HuH-7.5 (cell line): ENCODE measurements around the gene THOP1.
"Not testable (repeated sequence)": the region's sequence is repeated elsewhere in the genome, so short reads cannot be mapped to it uniquely, and the experiment has no call there.

Source experiments
- DNase-seq: peaks from one replicate; pipeline ENCODE4 v3.0.0; 2011; ENCODE audit warnings: low spot score

THOP1 gene

GRCh38 chr19:2817237-2817829, 32.0 kb downstream of the THOP1 start:
- not testable (repeated sequence) for DNase-seq

GRCh38 chr19:2819540-2820111, 34.3 kb downstream of the THOP1 start, which contains the start of gene ZNF554:
Gene ZNF554 (plus strand): TSS chr19:2819868. CDS start chr19:2820072, 204 bp downstream.
- peak; percentile 98 for DNase-seq

DNA sequence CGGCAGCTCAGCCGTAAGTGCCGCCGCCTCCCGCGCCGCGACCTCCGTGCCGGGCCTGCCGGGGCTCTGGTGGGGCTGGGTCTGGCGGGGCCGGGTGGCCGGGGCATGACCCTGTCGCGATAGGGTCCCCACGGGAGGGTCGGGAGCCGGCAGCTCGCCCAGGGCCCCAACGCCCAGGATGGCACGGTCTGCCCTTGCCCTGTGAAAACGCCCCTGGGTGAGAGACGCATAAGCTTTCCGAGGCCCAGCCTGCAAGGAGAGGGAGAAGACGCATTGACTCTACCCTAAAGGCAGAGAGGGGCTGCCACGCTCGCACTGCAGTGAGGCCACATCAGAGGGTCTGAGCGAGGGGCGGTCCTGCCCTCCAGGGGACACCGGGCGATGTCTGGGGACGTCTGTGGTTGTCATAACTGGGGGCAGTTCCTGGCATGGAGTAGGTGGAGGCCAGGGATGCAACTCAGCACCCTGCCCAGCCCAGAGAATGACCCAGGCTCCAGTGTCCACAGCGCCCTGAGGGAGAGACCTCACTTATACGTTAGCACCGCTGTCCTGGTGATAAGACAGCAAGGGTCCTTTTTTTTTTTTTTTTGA, 34.9 kb downstream of the THOP1 start:
- DNase-seq = peak; percentile 37

DNA sequence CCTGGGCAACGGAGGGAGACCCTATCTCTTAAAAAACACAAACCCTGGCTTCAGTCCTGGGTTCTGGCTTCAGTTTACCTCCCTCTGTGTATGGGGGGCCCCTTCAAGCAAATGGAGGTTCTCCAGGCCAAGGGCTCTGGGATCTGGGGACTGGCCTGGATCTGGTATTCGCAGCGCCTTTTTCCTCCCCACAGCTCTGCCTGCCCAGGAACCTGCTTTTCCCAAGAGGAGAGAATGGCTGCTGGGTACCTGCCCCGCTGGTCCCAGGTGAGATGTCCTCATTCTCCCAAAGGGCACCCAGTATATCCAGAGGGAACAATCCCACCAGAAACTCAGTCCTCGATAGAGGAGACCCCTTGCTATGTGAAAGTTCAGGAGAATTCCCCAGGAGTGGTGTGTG, 37.5 kb downstream of the THOP1 start:
- DNase-seq = no peak

DNA sequence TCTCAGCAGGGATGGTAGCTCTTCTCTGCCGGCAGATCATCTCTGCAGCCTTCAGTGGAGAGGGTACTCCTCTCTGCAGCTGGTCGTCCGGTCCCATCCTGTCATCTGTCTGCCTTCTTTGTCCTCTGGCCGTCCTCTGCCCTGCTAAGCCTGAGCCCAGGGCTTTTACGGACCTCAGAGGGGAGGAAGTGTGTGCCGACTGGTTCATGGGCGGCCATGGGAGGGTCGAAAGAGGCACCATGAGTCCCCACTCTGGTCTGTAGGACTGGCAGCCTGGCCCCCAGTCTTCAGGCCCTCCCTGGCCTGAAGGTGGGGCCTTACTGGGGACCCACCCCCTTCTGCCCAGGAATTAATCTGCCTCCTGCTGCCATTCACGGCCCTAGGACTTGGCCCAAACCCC, 38.3 kb downstream of the THOP1 start:
- DNase-seq = no peak

- DNase-seq = no peak
Observed at GRCh38 chr19:2824129-2824528, 38.8 kb downstream of the THOP1 start.

GRCh38 chr19:2827022-2827421, 41.7 kb downstream of the THOP1 start:
- no peak for DNase-seq

GRCh38 chr19:2827840-2828489, 42.7 kb downstream of the THOP1 start:
- no peak for DNase-seq

DNA sequence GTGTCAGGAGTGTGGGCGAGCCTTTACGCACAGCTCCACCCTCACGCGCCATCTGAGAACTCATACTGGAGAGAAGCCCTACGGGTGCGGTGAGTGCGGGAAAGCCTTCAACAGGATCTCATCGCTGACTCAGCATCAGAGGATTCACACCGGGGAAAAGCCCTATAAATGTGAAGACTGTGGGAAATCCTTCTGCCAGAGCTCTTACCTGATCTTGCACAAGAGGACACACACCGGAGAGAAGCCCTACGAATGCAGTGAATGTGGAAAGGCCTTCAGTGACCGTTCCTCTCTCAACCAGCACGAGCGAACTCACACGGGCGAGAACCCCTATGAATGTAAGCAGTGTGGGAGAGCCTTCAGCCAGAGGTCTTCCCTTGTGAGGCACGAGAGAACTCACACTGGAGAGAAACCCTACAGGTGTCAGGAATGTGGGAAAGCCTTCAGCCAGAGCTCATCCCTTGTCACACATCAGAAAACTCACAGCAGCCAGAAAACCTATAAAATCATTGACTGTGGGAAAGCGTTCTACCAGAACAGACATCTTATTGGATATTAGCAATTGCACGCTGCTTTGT, 49.1 kb downstream of the THOP1 start:
- no peak for DNase-seq

- no peak for DNase-seq
Observed at GRCh38 chr19:2837430-2837829, 52.1 kb downstream of the THOP1 start.

- DNase-seq = peak; percentile 99
Observed at GRCh38 chr19:2840794-2841791, 55.8 kb downstream of the THOP1 start, which contains the start of gene ZNF555. Gene ZNF555 (plus strand): TSS chr19:2841475. CDS start chr19:2841573, 98 bp downstream.

DNA sequence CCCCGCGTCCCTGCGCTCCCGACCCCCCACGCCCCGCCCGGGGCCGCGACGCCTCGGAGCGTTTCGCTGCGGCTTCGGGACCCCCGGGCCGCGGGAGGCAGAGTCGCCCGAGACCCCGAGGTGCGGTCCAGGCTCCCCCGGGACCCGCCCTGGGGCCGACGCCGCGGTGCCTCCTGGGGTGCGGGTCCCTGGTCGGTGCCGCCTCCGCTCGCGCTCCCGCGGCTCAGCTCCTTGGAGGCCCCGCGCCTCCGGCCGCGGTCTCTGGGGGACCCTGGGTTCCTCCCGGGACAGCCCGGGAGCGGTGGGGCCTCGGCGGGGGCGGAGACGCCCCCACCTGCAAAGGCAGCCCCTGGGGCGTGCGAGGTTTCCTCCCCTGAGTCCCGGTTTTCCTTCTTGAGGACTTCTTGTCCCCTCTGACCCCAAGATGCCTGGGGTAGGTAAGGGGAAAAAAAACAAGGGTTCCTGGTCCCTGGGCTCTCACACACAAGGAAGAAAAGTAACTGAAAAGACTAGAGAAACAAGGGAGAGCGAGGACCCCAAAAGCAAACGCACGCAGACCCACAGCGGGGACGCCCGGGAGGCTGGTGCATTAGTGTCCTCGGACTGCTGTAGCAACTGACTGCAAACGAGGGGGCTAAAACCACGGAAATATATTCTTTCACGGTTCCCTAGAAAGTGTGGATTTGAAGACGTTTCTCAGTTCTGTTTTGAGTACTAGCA, 56.7 kb downstream of the THOP1 start:
- DNase-seq = no peak

- no peak for DNase-seq
Observed at GRCh38 chr19:2845107-2845506, 59.8 kb downstream of the THOP1 start.

GRCh38 chr19:2846180-2846894, 61.0 kb downstream of the THOP1 start:
- DNase-seq = no peak

- no peak for DNase-seq
Observed at GRCh38 chr19:2847507-2847906, 62.2 kb downstream of the THOP1 start.

DNA sequence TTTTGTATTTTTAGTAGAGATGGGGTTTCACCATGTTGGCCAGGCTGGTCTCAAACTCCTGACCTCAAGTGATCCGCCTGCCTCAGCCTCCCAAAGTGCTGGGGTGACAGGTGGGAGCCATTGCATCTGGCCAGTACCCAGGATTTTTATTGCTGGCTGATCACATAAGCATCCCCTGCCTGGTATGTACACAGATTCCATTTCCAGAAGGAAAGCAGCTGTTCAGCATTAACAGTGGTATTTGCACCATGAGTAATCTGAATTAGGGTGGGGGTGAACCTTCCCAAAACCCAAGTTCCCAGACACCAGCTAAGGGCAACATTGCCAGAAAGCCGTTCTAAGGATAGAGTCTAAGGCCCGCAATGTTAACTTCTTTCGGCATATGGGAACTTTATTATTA, 63.3 kb downstream of the THOP1 start:
- no peak for DNase-seq

DNA sequence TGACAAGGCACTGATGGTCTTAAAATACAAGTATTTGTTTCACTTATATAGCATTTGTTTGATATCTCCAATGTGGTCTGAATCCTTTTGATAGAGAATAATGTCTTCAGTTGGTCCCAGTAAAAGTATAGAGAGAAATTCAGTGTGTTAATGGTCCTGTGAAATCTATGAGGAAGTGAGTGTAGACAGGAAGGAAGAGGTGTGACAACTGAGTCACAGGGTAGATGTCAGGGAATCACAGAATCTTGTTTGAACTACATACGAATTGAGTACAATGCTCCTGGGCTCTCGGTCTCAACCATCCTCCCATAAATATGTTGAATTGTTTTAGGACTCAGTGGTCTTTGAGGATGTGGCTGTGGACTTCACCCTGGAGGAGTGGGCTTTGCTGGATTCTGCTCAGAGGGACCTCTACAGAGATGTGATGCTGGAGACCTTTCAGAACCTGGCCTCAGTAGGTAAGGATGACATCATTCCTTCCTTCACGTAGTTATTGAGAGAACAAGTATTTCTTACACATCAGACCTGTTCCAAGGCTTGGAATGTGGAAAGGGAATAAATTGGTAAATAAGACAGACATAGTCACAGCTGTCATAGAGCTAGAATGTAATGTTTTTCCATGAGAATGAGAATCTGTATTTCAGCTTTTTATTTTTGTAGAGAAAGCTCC, 65.1 kb downstream of the THOP1 start:
- no peak for DNase-seq

DNA sequence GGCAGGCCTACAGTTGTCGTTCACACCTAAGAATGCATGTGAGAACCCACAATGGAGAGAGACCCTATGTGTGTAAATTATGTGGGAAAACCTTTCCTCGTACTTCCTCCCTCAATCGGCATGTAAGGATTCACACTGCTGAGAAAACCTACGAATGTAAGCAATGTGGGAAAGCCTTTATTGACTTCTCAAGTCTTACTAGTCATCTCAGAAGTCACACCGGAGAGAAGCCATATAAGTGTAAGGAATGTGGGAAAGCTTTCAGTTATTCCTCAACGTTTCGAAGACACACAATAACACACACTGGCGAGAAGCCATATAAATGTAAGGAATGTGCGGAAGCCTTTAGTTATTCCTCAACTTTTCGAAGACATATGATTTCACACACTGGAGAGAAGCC, 67.3 kb downstream of the THOP1 start:
- no peak for DNase-seq

- no peak for DNase-seq
Observed at GRCh38 chr19:2853015-2853606, 67.8 kb downstream of the THOP1 start.
